Testis (tissue), 3 donors: ENCODE data around the gene EXOC2. TPM values are rescaled to one million over a fixed set of nuclear protein-coding genes. Genes with fewer than 3 reads are reported as not detected.

Source experiments
- DNase-seq: peaks from one replicate; pipeline ENCODE4 v3.0.0-alpha.2; 2019
- H3K27ac ChIP-seq, 2 donors: fragments of 200-600 bp; sonication (generic); one replicate each; pipeline ENCODE4 v1.5.1; 2019
- H3K27me3 ChIP-seq: fragments of 200-600 bp; sonication (generic); one replicate; pipeline ENCODE4 v1.5.1; 2019
- H3K36me3 ChIP-seq: fragments of 200-600 bp; sonication (generic); one replicate; pipeline ENCODE4 v1.5.1; 2017; ENCODE audit warnings: low read depth; ENCODE audit errors: missing control alignments
- H3K4me1 ChIP-seq: fragments of 200-600 bp; sonication (generic); one replicate; pipeline ENCODE4 v1.5.1; 2019
- H3K4me3 ChIP-seq, 2 donors: fragments of 200-600 bp; sonication (generic); one replicate each; pipeline ENCODE4 v1.5.1; 2017 to 2019
- H3K9me3 ChIP-seq: fragments of 200-600 bp; sonication (generic); one replicate; pipeline ENCODE4 v1.5.1; 2017
- CTCF ChIP-seq, 3 experiments: fragments of 450-650 bp in 2 of 3; fragments of 200-600 bp in 1 of 3; sonication (generic) in 1 of 3; IDR thresholded peaks; one replicate each; pipeline ENCODE4 v1.5.1; 2016 to 2019; ENCODE audit warnings: antibody characterized with exemption in 3 of 3, mild to moderate bottlenecking in 2 of 3, moderate library complexity in 1 of 3
- POLR2A ChIP-seq: fragments of 450-650 bp; IDR thresholded peaks from one replicate; pipeline ENCODE4 v1.6.1; 2017; ENCODE audit warnings: antibody characterized with exemption, mild to moderate bottlenecking, moderate library complexity
- WGBS, 2 donors: methylation state at CpG; one replicate each; pipeline ENCODE4 v1.1.5; 2018; 5-methylcytosine and 5-hydroxymethylcytosine counted together
- intact Hi-C: fragments of 100-400 bp; cut with DNase I; formaldehyde crosslinking; loops from one replicate; pipeline ENCODE4 v1.15.1; 2023; ENCODE audit warnings: low total_unique reads
- polyA plus RNA-seq: library from polyadenylated mRNA; stranded (reverse); fragments of 350-450 nt; fragmentation: Illumina TruSeq; extraction: RNeasy Lipid Tissue Mini Kit (QIAGEN cat#74804); gene quantifications from one replicate; pipeline ENCODE4 v1.2.3, GENCODE V29; 2014; ENCODE audit warnings: low read depth, low replicate concordance; ENCODE audit not compliant: insufficient read depth
- total RNA-seq, 2 donors: library from RNA; depleted of rRNA; stranded (reverse); fragments of >200 nt; gene quantifications; one replicate each; pipeline ENCODE4 v1.2.3, GENCODE V29; 2016

The EXOC2 gene
- total and polyA plus RNA-seq, 3 donors from 2014 or later, result 32.8 to 51.0 (median 44.3) TPM

- WGBS, 2 donors, result 92 to 93% methylated on average over 5 of the region's 5 CpGs
Observed at GRCh38 chr6:494394-494793, 198.5 kb downstream of the EXOC2 start.

GRCh38 chr6:493840-494239 is 199.1 kb downstream of the EXOC2 start:
- Histone ChIP-seq H3K4me1 (no peaks in the 10 kb centered on the region), H3K4me3 (no peak overlapping the region), H3K9me3 (no peaks in the 10 kb centered on the region), H3K36me3 (no peaks in the 10 kb centered on the region), H3K27me3 (no peaks in the 10 kb centered on the region), H3K27ac (no peak overlapping the region)
- intact Hi-C loops, result no loop called here
- no peak for DNase-seq
- WGBS, 2 donors, result 79 to 89% methylated on average over 6 of the region's 6 CpGs
- no peak for TF ChIP-seq CTCF (IDR thresholded peaks at IDR 0.05)
- no peak for TF ChIP-seq POLR2A

More at GRCh38 chr6:494394-494793, 198.5 kb downstream of the EXOC2 start:
- TF ChIP-seq POLR2A, result no peak
- TF ChIP-seq CTCF (IDR thresholded peaks at IDR 0.05), result no peak
- Histone ChIP-seq H3K27me3 (no peaks in the 10 kb centered on the region), H3K4me1 (no peaks in the 10 kb centered on the region), H3K27ac (no peak overlapping the region), H3K4me3 (no peak overlapping the region), H3K9me3 (no peaks in the 10 kb centered on the region), H3K36me3 (no peaks in the 10 kb centered on the region)
- no peak for DNase-seq
- intact Hi-C loops, result no loop called here

GRCh38 chr6:492816-493414 is 200.0 kb downstream of the EXOC2 start:
- intact Hi-C loops, result no loop called here
- WGBS, 2 donors, result 95 to 96% methylated on average over 2 of the region's 2 CpGs
- no peak for DNase-seq
- Histone ChIP-seq H3K4me1 (no peaks in the 10 kb centered on the region), H3K27me3 (no peaks in the 10 kb centered on the region), H3K9me3 (no peaks in the 10 kb centered on the region), H3K4me3 (no peak overlapping the region), H3K27ac (no peak overlapping the region), H3K36me3 (no peaks in the 10 kb centered on the region)
- TF ChIP-seq CTCF (IDR thresholded peaks at IDR 0.05) (no peak), POLR2A (no peak)

GRCh38 chr6:492178-492577 is 200.8 kb downstream of the EXOC2 start:
- Histone ChIP-seq H3K27ac (no peak overlapping the region), H3K4me1 (no peaks in the 10 kb centered on the region), H3K4me3 (no peak overlapping the region), H3K36me3 (no peaks in the 10 kb centered on the region), H3K9me3 (no peaks in the 10 kb centered on the region), H3K27me3 (no peaks in the 10 kb centered on the region)
- no peak for DNase-seq
- TF ChIP-seq POLR2A, result no peak
- WGBS, 2 donors, result 97 to 98% methylated on average over 5 of the region's 5 CpGs
- intact Hi-C loops, result no loop called here

- intact Hi-C loops, result no loop called here
- no peak overlapping the region for H3K4me3 ChIP-seq
- no peaks in the 10 kb centered on the region for H3K27me3 ChIP-seq
- TF ChIP-seq CTCF (IDR thresholded peaks at IDR 0.05), result no peak
- TF ChIP-seq POLR2A, result no peak
- H3K9me3 ChIP-seq, result no peaks in the 10 kb centered on the region
- H3K4me1 ChIP-seq, result no peaks in the 10 kb centered on the region
- DNase-seq, result no peak
- H3K36me3 ChIP-seq, result no peaks in the 10 kb centered on the region
- no peak overlapping the region for H3K27ac ChIP-seq
- 81 to 91% methylated on average over 6 of the region's 6 CpGs for WGBS, 2 donors
Observed at GRCh38 chr6:491233-491632, 201.7 kb downstream of the EXOC2 start.
